ENCODE measurements around the gene DNPEP. TPM values are rescaled to one million over a fixed set of nuclear protein-coding genes. Genes with fewer than 3 reads are reported as not detected.

The DNPEP gene
- total RNA-seq, 1 donor from 2014 or later = 73.0 TPM

- H3K4me1 ChIP-seq = peaks cover 33% of the 10 kb centered on the region
- peak overlapping the region; percentile 71 for H3K4me3 ChIP-seq
- TF ChIP-seq CTCF (IDR thresholded peaks at IDR 0.05; ENCODE audit: borderline replicate concordance) = no peak
- peak overlapping the region; percentile 93 for H3K27ac ChIP-seq (replicated peaks)
- H3K27me3 ChIP-seq (ENCODE audit: low read depth) = peaks cover 42% of the 10 kb centered on the region
- H3K9me3 ChIP-seq (replicated peaks) = no peaks in the 10 kb centered on the region
- intact Hi-C loops (cut with micrococcal nuclease) = no loop called here
- no peaks in the 10 kb centered on the region for H3K36me3 ChIP-seq
- DNase-seq = no peak
Measured at GRCh38 chr2:219434468-219434717, 46.7 kb upstream of the DNPEP start.

GRCh38 chr2:219433666-219434467, 46.2 kb upstream of the DNPEP start:
- H3K27me3 ChIP-seq (ENCODE audit: low read depth) = peaks cover 37% of the 10 kb centered on the region
- H3K36me3 ChIP-seq = no peaks in the 10 kb centered on the region
- peak overlapping the region; percentile 93 for H3K27ac ChIP-seq (replicated peaks)
- H3K4me1 ChIP-seq = peaks cover 33% of the 10 kb centered on the region
- intact Hi-C loops (cut with micrococcal nuclease) = no loop called here
- H3K9me3 ChIP-seq (replicated peaks) = no peaks in the 10 kb centered on the region
- TF ChIP-seq CTCF (IDR thresholded peaks at IDR 0.05; ENCODE audit: borderline replicate concordance) = peak; percentile 46
- peak overlapping the region; percentile 71 for H3K4me3 ChIP-seq
- no peak for DNase-seq

- peak; percentile 74 for DNase-seq
- Histone ChIP-seq H3K4me3 (no peak overlapping the region), H3K27me3 (ENCODE audit: low read depth) (peaks cover 29% of the 10 kb centered on the region), H3K27ac (replicated peaks) (peak overlapping the region; percentile 96), H3K4me1 (peaks cover 16% of the 10 kb centered on the region), H3K9me3 (replicated peaks) (no peaks in the 10 kb centered on the region), H3K36me3 (peaks cover 3% of the 10 kb centered on the region)
- TF ChIP-seq CTCF (IDR thresholded peaks at IDR 0.05; ENCODE audit: borderline replicate concordance) = peak; percentile 36
- intact Hi-C loops (cut with micrococcal nuclease) = no loop called here
Measured at GRCh38 chr2:219430633-219431615, 43.2 kb upstream of the DNPEP start.

- Histone ChIP-seq H3K36me3 (peaks cover 12% of the 10 kb centered on the region), H3K9me3 (replicated peaks) (no peaks in the 10 kb centered on the region), H3K27me3 (ENCODE audit: low read depth) (peaks cover 28% of the 10 kb centered on the region), H3K4me1 (peaks cover 8% of the 10 kb centered on the region), H3K4me3 (no peak overlapping the region), H3K27ac (replicated peaks) (peak overlapping the region; percentile 96)
- TF ChIP-seq CTCF (IDR thresholded peaks at IDR 0.05; ENCODE audit: borderline replicate concordance) = no peak
- DNase-seq = no peak
- intact Hi-C loops (cut with micrococcal nuclease) = no loop called here
Measured at GRCh38 chr2:219429958-219430606, 42.4 kb upstream of the DNPEP start.

GRCh38 chr2:219428469-219428868, 40.8 kb upstream of the DNPEP start:
- DNase-seq = no peak
- Histone ChIP-seq H3K4me1 (no peaks in the 10 kb centered on the region), H3K9me3 (replicated peaks) (no peaks in the 10 kb centered on the region), H3K36me3 (peaks cover 18% of the 10 kb centered on the region), H3K27me3 (ENCODE audit: low read depth) (peaks cover 18% of the 10 kb centered on the region), H3K27ac (replicated peaks) (peak overlapping the region; percentile 96), H3K4me3 (no peak overlapping the region)
- TF ChIP-seq CTCF (IDR thresholded peaks at IDR 0.05; ENCODE audit: borderline replicate concordance) = no peak
- intact Hi-C loops (cut with micrococcal nuclease) = no loop called here

Data from left ventricle myocardium inferior (tissue), 1 donor.